Hematopoietic multipotent progenitor cell treated with erythropoietin and hydrocortisone succinate and interleukin-3 and kit ligand, for 4 days (in vitro differentiated cells): ENCODE data around the gene SSX2IP.

Source experiments
- DNase-seq: peaks from one replicate; pipeline ENCODE4 v3.0.0-alpha.2; 2015

The SSX2IP gene

DNA sequence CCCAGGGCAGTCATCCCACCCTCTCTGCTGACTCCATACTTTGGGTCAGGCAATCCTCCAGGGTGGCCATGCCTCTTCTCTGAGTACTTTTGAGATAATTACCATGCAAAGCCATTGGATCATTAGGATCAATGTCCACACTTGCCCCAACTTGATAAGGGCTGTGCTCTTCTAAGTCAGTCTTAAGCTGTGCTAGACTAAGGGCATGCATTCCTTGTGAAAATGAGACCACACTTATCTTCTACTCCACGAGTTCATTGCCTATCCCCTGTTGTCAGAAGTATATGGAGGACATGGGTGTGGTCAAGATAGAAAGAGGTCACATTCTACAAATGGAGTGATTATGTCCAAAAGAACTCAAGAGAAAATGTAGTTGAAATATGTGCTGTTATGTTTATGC is 18.9 kb upstream of the SSX2IP start:
- DNase-seq, result no peak

DNA sequence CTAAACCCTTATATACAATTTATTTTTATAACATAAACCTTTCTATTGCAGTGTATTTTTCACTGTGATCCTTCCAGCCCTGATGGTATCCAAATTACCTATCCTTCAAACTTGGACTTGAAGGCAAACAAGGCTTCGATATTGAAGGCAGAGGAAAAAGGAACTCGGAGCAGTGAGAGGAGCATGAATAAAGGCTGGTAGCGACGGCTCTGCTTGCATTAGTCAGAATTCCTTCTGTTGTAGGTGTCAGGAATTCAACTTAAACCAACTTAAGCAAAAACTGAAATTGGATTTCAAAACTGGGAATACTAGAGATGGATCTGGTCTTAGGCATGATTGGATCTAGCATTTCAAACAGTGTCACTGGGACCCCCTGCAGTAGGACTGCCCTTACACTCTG is 17.8 kb upstream of the SSX2IP start:
- no peak for DNase-seq

DNA sequence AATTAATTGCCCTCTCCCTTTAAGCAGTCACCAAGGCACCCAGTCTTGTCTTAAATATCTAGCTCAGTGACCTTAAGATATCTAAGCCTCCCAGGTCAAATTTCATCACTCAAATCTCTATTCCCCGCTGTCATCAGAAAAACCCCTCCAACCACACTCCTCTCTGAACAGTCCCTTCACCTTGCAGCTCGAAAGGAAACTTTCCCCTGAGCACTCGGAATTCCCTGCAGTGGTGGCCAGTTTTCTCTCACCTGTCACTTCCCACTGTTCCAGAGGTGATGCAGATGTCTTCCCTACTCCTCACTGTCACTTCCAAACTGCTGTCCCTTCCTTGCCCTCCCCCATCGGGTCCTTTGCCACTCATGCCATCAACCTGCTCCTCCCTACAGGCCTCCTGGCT is 15.3 kb upstream of the SSX2IP start:
- no peak for DNase-seq

DNA sequence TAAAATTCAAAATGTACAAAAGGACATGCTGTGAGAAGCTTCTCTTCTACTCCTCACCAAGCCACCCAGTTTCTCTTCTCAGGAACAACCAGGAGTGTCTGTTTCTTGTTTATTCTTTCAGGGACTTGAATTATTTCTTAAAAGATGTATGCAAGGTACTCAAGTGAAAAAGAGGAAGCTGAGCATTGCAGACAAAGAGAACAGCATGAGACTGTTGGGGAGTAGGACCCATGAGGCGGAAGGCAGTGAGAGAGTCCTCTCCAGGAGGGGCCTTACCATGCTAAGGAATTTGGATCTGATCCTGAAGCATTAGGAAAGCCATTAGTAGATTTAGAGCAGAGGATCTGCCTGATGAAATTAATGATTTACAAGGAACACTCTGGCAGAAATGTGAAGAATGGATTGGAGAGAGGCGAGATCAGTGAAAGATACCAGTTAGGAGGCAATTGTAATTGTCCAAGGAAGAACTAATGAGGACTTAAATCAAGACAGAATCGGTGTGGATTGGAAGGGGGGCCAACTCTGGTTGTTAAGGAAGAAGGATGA is 14.7 kb upstream of the SSX2IP start:
- DNase-seq, result peak; percentile 69

DNA sequence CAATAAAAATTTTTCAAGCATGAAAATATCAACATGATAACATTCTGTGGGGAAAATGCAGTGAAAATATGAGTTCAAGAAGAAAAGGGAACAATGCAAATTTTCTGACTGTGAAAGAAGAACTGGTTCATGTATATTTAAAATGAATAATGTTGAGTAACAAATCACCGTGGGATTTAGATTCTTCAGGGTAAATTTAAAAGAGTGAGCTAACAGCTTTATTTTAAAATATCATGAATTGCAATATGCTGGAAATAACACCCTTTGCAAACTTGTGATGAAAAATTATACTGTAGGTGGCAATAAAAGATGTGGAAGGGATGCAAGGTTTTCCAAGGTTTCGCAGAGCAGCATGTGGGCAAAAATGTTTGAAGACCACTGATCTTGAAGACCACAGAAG is 13.2 kb upstream of the SSX2IP start:
- DNase-seq, result no peak

DNA sequence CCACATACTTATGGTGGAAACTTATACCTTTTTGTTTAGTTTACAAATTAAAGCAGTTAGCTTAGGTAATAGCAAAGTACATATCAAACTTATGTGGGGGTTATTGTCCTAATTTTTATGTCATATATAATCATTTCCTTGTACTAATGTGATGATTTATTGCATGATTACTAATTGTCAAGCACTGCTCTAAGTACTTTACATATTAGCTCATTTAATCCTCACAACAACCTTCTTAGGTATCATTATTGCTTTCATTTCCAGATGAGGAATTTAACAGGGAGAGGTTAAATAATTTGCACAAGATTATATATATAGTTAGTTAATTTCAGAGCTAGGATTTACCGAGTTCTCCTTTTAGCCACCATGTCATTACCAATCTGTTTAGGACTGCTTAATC is 11.9 kb upstream of the SSX2IP start:
- DNase-seq, result no peak

DNA sequence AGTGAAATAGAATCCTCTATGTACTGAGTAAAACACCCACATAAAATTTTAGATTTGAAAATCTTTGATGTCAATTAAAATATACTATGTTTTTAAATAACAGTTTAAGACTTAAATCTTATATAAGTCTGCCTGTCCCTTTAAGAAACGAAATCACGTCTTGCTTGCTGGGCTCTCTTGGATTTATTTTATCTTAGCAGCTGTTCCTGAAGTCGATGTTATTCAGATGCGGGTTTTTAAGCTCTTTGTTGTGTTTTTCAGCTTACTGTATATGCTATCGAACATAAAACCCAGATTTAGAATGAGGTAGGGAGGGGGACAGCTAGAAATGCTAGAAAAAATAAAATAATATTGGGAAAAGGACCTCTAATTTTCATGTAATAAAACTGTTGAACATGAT is 11.1 kb upstream of the SSX2IP start:
- DNase-seq, result no peak

DNA sequence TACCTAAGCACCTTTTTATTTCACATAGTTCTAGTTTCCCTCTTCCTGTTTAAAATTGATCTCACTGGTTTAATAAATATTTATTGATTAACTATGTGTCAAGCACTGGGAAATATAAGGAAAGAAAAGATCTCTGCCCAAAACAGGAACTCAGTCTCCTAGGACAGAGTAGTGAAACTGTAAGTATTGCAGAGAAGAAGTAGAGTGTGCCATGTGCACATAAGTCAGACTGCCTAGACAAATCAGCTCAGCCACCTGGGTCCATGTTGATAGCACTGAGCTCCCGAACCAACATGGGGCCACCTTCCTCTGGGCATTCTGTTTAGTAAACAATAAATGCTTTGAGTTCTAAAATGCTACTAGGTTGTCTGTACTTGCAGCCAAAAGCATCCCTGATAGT is 9.8 kb upstream of the SSX2IP start:
- DNase-seq, result peak; percentile 24

DNA sequence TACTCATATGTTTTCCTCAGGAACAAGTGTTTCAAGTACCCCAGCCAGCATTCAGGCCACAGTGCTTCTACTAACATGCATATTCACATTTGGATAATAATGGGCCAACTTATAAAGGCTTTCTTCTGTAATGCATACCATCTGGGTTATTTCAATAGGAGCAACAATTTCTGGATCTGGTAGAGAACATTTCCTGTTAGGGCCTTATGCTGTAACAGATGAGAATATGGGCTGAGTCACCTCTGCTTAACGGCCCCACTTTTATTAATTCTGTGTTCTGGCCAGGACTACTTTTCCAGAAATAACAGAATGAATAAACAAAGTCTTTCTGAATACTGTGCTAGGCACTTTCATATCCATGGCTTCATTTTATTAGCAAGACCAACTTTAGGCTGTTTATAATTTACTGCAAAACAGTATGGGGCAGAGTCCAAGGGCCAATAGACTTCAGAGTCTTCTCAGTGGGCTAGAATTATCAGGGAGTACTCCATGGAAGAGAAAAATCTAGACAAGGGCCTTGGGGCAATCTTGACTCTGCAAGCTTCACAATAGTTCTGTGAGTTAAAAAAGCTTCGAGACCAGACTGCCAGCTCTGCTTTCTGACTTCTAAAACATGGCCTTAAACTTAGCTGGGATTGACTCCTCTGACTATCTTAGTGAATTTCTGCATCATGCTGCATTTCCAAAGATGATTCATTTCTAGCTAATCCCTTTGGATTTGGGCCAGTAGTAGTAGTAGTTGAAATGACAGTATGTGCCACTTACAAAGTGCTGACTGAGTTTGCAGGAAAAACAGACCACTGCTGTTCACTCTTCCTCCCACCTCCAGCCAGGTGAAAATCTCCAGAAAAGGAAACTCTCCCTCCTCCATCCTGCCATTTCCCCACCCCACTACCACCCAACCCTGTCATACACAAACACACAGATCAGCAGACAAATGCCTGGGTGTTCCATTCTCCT is 8.2 kb upstream of the SSX2IP start:
- DNase-seq, result no peak

DNA sequence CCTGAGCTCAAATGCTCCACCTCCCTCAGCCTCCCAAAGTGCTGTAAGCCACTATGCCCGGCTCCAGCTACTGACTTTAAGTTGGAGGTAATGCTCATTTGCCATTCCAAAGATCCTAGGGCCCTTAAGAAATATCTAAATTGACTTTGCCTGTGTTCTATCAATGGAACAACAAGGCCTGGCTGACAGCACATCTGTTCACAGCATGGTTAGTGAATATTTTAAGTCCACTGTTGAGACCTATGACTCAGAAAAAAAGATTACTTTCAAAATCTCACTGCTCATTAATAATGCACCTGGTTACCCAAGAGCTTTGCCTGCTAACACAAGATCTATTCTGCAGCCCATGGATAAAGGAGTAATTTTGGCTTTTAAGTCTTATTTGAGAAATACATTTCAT is 3.5 kb upstream of the SSX2IP start:
- DNase-seq, result no peak

DNA sequence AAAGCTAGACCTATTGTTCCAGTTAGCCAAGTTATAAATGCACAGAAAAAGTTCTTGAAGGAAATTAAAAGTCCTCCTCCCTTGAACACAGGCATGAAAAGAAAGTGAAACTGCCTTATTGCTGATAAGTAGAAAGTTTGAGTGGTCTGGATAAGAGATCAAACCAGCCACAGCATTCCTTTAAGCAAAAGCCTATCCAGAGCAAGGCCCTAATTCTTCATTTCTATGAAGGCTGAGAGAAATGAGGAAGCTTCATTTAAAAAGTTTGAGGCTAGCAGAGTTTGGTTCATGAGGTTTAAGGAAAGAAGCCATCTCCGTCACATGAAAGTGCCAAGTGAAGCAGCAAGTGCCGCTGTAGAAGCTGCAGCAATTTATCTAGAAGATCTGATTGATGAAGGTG is 2.7 kb upstream of the SSX2IP start:
- DNase-seq, result peak; percentile 78

DNA sequence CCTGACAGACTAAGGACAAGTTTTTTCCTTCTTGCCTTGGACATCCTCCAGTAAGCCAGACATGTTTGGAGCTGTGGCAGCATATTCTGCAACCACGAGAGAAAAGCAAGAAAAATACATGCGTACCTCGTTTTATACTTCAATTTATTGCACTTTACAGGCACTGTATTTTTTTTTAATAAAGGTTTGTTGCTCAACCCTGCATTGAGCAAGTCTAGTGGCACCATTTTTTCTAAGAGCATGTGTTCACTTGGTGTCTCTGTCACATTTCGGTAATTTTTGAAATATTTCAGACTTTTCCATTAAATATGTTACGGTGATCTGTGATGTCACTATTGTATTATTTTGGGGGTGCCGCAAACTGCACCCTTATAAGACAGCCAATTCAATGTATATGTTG is 2.1 kb upstream of the SSX2IP start:
- DNase-seq, result peak; percentile 20

DNA sequence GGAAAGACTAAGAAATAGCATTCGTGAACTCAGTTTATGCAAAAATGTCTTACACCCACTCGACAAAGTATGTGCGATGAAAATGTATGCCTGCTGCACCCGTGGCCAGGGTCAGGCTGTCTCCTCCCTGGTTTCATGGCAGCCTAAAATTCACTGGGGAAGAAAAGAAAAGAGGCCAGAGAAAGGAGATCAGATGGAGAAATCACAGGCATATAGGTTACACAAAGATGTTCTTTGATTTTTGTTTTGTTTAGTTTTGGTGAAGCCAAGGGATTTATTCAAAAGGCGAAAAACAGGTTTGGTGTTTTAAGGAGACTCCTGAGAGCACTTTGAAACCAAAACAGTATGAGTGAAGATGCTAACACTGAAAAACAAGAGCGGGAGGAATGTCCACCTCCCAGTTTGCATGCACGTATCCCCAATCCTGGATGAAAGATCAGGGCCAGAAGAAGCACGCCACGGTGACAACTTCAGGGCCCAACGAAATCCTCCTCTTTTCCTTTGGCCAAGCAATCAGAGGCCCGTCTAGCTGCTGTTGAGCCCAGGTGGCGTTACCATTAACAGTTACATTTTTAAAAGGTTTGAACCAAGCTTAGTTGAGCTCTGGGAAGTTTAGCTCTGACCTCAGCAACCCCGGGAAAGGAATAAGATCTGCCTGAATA is 992 bp upstream of the SSX2IP start:
- peak; percentile 24 for DNase-seq

DNA sequence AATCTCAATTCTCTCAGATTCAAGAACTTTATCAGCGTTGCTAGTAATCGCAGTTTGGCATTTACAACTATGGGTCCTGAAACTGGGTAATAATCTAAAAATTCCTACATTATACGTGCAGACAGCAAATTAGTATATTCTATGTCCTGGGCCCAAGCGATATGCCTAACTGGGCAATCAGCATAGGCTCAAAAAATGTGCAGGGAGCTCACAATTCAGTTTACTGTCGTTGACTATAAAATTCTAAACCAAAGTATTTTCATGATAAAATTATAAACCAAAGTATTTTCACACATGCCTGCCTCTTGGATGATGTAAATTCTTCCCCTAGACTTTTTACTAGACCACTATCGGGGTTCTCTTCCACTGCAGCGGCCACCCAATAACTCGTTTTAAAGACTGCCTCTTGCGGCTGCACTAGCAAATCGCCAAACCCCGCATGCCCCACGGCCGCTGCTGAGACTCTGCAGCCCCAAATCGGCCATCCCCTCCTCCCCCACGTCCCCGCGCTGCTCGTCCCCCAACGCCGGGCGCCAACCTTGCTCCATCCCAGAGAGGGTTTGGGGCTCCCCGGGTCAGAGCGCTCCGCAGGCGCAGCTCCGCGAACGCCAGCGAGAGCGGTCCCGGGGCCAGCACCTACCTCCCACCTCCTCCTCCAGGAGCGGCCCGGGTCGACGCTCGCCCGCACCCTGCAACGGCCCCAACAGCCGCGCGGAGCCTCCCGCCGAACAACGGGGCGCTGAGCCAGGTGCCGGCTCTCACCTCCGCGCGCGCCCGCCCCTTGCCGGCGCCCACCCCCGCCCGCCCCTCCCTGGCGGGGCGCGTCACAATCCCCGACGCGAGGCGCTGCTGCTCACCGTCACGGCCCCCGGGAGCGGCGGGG is 506 bp downstream of the SSX2IP start:
- DNase-seq, result peak; percentile 86

DNA sequence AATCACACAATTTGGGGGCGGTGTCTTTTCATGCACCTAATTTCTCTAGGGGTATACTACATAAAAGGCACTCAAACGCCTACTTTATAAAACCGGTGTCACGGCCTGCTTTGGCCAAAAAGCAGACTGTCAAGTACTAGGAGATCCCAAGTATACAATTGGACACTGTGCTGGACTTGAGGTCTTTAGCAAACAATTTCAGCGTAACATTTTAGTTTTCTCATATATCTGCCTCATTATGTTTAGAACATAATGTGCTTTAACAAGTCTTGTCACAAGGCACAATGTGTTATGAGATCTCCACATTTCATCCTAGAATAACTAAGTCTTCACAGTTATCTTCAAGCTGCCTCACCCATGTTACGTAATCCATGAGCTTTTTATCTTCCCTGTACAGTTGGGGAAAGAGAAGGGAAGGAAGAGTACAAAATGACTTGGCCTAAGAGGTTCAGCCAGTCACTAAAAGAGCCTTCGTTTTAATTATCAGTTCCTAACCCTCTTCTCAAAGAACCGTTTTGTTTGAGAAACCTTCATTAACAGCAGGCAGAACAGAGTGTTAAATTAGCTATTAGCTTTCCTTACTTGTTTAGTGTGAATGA is 1.7 kb downstream of the SSX2IP start:
- DNase-seq, result peak; percentile 94

DNA sequence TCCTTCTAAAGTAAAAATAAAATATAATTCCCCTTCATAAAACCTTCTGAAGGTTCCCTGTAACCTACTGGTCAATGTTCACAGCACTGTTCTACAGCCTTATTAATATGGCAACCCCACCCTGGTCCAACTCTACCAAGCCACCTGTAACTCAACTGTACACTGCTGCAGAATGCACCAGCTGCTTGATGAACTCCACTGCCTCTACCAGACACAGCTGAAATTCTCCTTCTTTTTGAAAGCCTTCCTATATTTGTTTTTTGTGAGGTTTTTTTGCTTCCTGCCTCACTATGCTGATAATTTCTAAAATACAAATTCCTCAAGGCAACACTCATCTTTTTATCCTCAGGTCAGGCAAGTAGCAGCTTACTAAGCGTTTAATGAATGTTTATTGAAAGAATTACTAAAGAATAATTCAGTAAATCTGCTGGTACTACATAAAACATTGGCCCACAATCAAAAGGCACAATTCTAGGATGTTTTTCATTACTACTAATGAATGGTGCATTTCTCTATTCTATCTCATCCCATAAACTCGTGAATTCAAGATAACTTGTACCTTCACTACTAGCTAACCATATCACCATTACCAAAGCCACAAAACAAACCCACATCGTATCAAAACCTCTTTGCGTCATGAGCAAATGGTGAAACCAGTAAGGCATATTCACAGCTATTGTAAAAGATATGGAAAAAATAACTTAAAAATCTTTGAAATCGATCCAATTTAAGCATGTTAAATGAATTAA is 2.4 kb downstream of the SSX2IP start:
- DNase-seq, result peak; percentile 49

DNA sequence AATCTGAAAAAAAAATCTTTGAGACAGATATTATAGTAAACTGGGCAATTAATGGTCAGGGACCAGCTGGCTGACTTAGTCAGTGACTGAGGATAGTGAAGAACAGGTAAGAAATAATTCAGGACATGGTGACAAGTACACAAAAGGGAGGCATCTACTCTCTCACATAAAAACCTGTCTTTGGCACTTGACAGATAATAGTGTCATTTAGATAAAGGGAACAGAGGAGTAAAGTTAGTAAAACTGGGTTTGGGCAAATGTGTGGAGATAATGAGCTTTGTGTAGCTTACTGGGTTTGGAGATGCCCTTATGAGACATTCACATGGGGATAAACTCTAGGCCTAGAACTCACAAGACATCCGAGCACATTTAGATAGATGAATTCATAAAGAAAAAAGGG is 4.0 kb downstream of the SSX2IP start:
- peak; percentile 30 for DNase-seq

DNA sequence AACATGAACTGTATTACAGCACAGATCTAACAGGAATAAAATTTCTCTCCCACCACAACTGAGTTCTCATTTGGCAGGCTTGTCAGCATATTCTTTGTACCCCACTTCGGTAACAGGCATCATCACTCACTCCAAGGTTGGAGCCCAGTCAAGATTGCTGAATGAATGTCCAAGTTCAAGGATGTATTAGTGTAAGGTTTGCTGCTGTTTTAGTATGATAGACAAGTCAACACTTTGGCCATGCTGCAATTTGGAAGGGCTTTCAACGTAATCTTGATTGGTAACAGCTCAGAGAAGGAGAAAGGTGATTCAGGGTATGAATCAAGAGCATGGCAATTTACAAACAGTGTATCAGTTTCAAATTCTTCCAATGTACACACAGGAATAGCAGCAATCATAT is 6.8 kb downstream of the SSX2IP start:
- no peak for DNase-seq

DNA sequence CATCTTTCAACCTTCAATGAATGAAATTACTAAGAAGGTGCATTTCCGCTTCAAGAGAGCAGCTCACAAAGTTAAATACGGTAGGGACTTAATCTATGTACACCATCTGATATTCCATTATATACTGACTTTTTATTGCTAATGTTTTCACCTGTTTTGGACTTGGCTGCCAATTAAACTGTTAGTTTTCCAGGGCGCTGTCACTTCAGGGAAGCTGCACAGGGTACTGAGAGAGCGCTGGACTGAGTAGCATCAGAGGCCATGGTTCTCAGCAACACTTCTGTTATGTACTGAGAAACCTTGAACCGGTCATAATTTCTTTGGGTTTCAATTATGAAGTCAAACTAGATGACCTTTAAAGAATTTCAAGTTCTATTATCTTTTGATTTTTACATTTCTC is 8.2 kb downstream of the SSX2IP start:
- DNase-seq, result no peak

DNA sequence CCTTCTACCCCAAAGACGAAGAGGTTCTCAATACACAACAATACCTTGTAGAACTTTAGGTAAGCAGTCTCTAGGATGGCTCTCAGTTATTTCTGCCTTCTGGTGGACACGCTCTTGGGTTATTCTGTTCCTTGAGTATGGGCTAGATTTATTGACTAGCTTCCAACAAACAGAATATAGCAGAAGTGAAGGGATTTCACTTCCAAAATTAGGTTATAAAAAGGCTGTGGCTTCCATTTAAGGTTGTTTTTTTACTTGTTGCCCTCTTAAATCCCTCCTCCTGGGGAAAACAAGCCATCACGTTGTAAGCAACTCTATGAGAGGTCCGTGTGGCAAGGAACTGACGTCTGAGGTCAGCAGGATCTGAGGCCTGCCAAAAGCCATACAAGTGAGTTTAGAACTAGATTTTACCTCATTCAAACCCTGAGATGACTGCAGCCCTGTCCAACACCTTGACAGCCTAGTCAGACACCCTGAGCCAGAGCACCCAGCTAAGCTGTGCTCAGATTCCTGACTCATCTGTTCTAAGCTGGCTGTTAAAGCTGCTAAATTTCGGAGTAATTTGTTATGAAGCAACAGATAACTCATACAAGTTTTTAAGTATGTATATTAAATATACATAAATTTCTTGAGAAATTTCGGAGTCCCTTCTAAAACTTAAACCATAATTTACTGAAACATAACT is 12.7 kb downstream of the SSX2IP start:
- DNase-seq, result no peak

DNA sequence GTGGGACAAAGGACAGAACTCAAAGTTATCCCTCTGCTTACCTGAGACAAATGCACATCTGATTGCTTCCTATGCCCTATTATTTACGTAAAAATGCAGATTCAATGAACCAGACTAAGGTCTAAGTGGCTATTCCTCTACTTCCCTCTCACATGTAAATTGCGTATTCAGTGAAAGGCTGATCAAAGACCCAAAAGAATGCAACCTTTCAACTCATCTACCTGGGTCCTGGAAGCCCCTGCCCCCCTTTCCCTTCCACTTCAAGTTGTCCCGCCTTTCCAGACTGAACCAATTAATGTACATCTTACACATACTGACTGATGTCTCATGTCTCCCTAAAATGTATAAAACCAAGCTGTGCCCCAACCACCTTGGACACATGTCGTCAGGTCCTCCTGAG is 14.6 kb downstream of the SSX2IP start:
- no peak for DNase-seq
